Measurements from ENCODE around the gene PFDN6. TPM values are rescaled to one million over a fixed set of nuclear protein-coding genes. Genes with fewer than 3 reads are reported as not detected.
A peak's percentile ranks its signal among the peaks of the same experiment; 100 is the strongest.

Gene PFDN6
- total and polyA plus RNA-seq, 8 donors = 9.7 to 119 (median 19.0) TPM

DNA sequence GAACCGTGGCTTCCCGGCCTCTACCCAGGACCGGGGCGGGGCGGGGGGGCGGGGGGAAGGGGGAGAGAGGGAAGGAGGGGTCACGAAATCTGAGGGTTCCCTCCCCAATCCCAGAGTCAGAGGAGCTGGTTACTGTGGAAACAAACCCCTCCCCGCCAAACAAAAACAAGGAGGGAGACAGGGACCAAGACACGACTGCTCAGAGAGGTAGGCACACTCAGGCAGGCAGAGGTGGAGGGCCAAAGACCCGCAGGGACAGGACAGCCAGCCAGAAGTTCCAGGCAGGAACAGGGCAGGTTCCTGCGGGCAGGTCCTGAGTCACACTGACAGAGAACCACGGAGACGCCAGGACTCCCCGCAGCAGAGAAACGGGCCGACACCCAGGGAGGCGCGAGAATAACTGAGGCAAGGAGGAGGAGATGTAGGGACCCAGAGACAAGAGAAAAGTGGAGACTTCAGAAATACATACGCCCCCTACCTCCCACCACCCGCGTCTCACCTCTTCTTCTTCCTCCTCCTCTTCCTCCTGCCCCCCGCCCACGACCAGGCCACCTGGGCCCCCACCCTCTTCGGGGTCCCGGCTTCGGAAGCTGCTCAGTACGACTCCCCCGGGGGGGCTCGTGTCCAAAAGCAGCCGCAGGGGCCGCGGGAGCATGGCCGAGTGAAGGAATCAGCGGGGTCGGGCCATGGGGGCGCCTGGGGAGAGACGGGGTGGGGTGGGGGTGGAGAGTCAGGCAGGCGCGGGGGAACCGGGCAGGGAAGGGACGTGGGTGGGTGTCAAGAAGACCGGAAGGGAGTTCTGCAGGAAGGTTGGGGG lies 8.8 kb downstream of the PFDN6 start:
- FAIRE-seq (no peak), DNase-seq (peak; percentile 60 to 82 (median 68)), ATAC-seq (peak; percentile 28 to 50 (median 36))
- intact Hi-C loops (cut with DNase I) = no loop called here
- WGBS, 2 donors = 0 to 1% methylated on average over 39 to 42 of the region's 42 CpGs
- TF ChIP-seq, protein P1, sequence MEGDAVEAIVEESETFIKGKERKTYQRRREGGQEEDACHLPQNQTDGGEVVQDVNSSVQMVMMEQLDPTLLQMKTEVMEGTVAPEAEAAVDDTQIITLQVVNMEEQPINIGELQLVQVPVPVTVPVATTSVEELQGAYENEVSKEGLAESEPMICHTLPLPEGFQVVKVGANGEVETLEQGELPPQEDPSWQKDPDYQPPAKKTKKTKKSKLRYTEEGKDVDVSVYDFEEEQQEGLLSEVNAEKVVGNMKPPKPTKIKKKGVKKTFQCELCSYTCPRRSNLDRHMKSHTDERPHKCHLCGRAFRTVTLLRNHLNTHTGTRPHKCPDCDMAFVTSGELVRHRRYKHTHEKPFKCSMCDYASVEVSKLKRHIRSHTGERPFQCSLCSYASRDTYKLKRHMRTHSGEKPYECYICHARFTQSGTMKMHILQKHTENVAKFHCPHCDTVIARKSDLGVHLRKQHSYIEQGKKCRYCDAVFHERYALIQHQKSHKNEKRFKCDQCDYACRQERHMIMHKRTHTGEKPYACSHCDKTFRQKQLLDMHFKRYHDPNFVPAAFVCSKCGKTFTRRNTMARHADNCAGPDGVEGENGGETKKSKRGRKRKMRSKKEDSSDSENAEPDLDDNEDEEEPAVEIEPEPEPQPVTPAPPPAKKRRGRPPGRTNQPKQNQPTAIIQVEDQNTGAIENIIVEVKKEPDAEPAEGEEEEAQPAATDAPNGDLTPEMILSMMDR (IDR thresholded peaks at IDR 0.05) = no peak
- no peaks in the 10 kb centered on the region for H3K36me3 ChIP-seq
- peaks cover 0 to 11% (median 5%) of the 10 kb centered on the region in 3 donors for H3K4me1 ChIP-seq
- no peaks in the 10 kb centered on the region for H3K9me3 ChIP-seq
- H3K27ac ChIP-seq = peak overlapping the region; percentile 89 to 94 (median 92)
- peak overlapping the region; percentile 68 to 93 (median 88) for H3K4me3 ChIP-seq
- H3K27me3 ChIP-seq = no peaks in the 10 kb centered on the region

DNA sequence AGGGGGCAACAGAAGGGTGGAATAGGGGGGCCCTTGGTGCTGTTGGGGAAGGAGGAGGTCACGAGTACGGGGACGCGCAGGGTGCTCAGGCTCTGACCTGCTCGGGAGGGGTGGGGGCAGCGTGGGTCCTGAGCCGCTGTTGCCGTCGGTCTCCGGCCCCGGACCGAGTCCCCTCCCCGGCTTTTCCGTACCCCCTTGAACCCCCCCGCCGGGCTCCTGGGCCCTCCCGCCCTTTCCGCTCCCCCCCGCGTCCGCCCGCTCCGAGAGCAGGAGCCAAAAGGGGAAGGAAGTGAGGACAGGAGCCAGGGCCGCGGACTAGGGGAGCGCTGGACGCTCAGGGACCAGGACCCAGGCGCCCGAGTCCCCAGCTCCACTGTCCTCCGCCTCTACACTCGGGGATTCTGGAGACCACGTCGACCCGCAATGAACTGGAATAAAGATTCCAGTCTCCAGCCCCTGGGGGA lies 9.4 kb downstream of the PFDN6 start, which contains the start of gene RGL2:
TSS of gene RGL2 (minus strand) at position 170 of the 464 bp plus-strand sequence. CDS start 332 bp downstream, outside the sequence.
- WGBS, 2 donors = 0 to 1% methylated on average over 24 to 34 of the region's 34 CpGs
- intact Hi-C loops (cut with DNase I) = no loop called here
- Histone ChIP-seq H3K27me3 (no peaks in the 10 kb centered on the region), H3K9me3 (no peaks in the 10 kb centered on the region), H3K36me3 (peaks cover 0 to 2% (median 0%) of the 10 kb centered on the region in 3 donors), H3K4me3 (peak within 1 kb of the TSS; percentile 68 to 93 (median 88)), H3K4me1 (peaks cover 0 to 11% (median 5%) of the 10 kb centered on the region in 3 donors), H3K27ac (peak within 1 kb of the TSS; percentile 89 to 94 (median 92))
- TF ChIP-seq, protein P1 (IDR thresholded peaks at IDR 0.05) = no peak
- FAIRE-seq (no peak), ATAC-seq (peak; percentile 72 to 80 (median 75)), DNase-seq (peak; percentile 72 to 92 (median 86))

DNA sequence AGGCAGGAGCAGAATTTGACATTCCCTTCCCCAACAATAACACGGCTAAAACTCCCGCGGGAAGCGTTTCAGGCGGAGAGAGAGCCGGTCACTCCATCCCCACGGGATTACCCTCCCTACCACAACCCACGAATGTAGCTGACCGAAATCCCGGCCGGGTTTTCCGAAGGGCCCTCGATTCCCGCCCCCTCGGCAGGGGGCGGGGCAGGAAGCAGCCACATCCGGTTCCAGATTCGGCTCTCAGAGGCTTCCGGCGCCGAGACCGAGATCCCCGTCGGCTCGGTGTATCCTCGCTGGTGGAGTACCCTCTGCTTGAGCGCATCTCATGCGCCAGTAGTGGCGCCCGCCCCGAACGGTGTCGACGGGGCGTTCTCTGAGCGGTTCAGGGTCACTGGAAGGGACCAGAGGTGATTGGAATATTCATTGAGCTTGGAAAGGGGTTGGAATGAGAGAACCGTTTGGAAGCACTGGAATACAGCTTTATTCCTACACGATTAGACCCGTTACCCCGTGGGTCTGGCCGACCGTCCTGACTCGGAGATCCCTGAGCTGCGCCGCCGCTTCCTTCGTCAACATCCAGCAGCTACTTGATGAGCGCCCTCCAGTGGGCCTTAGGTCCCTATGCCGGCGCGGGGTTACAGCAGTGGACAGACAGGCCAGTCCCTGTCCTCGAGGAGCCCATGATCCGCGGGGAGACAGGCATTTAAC lies 10.0 kb downstream of the PFDN6 start:
- H3K27ac ChIP-seq = peak overlapping the region; percentile 89 to 94 (median 92)
- H3K4me1 ChIP-seq = peaks cover 0 to 11% (median 5%) of the 10 kb centered on the region in 3 donors
- FAIRE-seq (no peak), DNase-seq (peak; percentile 88 to 95 (median 90)), ATAC-seq (peak; percentile 80 to 86 (median 82))
- TF ChIP-seq, protein P1 (IDR thresholded peaks at IDR 0.05) = peak; percentile 23 to 72 (median 58)
- intact Hi-C loops (cut with DNase I) = no loop called here
- peaks cover 0 to 8% (median 0%) of the 10 kb centered on the region in 3 donors for H3K36me3 ChIP-seq
- H3K27me3 ChIP-seq = no peaks in the 10 kb centered on the region
- peak overlapping the region; percentile 68 to 93 (median 88) for H3K4me3 ChIP-seq
- 0 to 1% methylated on average over 54 of the region's 54 CpGs for WGBS, 2 donors
- no peaks in the 10 kb centered on the region for H3K9me3 ChIP-seq

DNA sequence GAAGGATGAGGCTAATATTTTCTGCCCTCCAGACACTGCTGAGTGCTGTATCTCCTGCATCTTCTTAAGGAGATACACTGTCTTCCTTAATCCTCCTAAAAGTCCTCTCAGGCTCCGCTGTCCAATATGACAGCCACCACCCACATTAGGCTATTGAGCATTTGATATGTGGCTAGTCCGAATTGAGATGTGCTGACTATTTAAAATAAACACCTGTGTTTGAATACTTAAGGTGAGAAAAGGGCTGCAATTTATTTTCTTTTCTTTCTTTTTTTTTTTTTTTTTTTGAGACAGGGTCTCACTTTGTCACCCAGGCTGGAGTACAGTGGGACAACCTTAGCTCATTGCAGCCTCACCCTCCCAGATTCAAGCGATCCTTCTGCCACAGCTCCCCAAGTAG lies 12.5 kb downstream of the PFDN6 start:
- no peak for ATAC-seq
- peaks cover 0 to 9% (median 0%) of the 10 kb centered on the region in 3 donors for H3K36me3 ChIP-seq
- intact Hi-C loops (cut with DNase I) = no loop called here
- H3K27me3 ChIP-seq = no peaks in the 10 kb centered on the region
- no peak for FAIRE-seq
- TF ChIP-seq, protein P1 (IDR thresholded peaks at IDR 0.05) = no peak
- peaks cover 0 to 11% (median 5%) of the 10 kb centered on the region in 3 donors for H3K4me1 ChIP-seq
- DNase-seq = no peak
- H3K4me3 ChIP-seq = no peak overlapping the region
- H3K9me3 ChIP-seq = no peaks in the 10 kb centered on the region
- WGBS, 2 donors = 85% methylated on average over 3 of the region's 3 CpGs
- H3K27ac ChIP-seq = no peak overlapping the region

Data from pancreas (tissue), 10 donors.